Activated CD8-positive, alpha-beta T cell treated with anti-CD3 and anti-CD28 coated beads, Interleukin-2, amount 10 ng/mL, durations not matched to agents 7 days and 5 days (primary cell): Measurements from ENCODE around the gene ATP6AP1. TPM values are rescaled to one million over a fixed set of nuclear protein-coding genes. Genes with fewer than 3 reads are reported as not detected.

Experiments
- ATAC-seq: fragments of 150-1000 bp; cut with Tn5 transposase; one replicate; pipeline ENCODE4 v1.10.0; 2021; ENCODE audit warnings: moderate library complexity
- CTCF ChIA-PET: fragments of 350-600 bp; sonication (Branson Sonifier 250); formaldehyde crosslinking; loops from one replicate; lab custom pipeline; 2021; ENCODE audit warnings: antibody characterized with exemption; lab: Charles Lee
- POLR2A ChIA-PET: fragments of 350-600 bp; sonication (Branson Sonifier 250); formaldehyde crosslinking; loops from one replicate; lab custom pipeline; 2021; ENCODE audit warnings: antibody characterized with exemption; lab: Charles Lee
- DNase-seq: peaks from one replicate; pipeline ENCODE4 v3.0.0-alpha.2; 2020
- H3K27ac Mint-ChIP-seq: one replicate; pipeline ENCODE4 v1.8.0; 2021; ENCODE audit warnings: mild to moderate bottlenecking, mixed read lengths
- H3K27me3 Mint-ChIP-seq: one replicate; pipeline ENCODE4 v1.8.0; 2021; ENCODE audit warnings: low read depth, mixed read lengths
- H3K36me3 Mint-ChIP-seq: one replicate; pipeline ENCODE4 v1.8.0; 2021; ENCODE audit warnings: low read depth, mixed read lengths
- H3K4me1 Mint-ChIP-seq: one replicate; pipeline ENCODE4 v1.8.0; 2021; ENCODE audit warnings: low read depth, mixed read lengths
- H3K4me3 Mint-ChIP-seq: one replicate; pipeline ENCODE4 v1.8.0; 2021; ENCODE audit warnings: mild to moderate bottlenecking, mixed read lengths
- H3K9me3 Mint-ChIP-seq: one replicate; pipeline ENCODE4 v1.8.0; 2022; ENCODE audit warnings: mixed read lengths; ENCODE audit not compliant: insufficient read depth
- total RNA-seq, 2 experiments: library from RNA; stranded (reverse); gene quantifications; one replicate each; pipeline ENCODE4 v1.2.3, GENCODE V29; 2021

ATP6AP1 gene
- total RNA-seq, 2 experiments from 2014 or later = 41.5 to 43.5 TPM

- DNase-seq (no peak), ATAC-seq (no peak)
- POLR2A ChIA-PET = interaction anchor here (0.5 kb wide), 1 partner anchor 114 kb away, joined by 4 read pairs; no protein-coding TSS in a partner anchor
- Mint-ChIP-seq H3K4me3 (no peak overlapping the region), H3K27ac (no peak overlapping the region), H3K36me3 (peaks cover 27% of the 10 kb centered on the region), H3K4me1 (peaks cover 25% of the 10 kb centered on the region), H3K27me3 (no peaks in the 10 kb centered on the region), H3K9me3 (no peaks in the 10 kb centered on the region)
- CTCF ChIA-PET = no interaction called here
These were observed 5.1 kb downstream of the ATP6AP1 start for GRCh38 chrX:154433605-154434004.

- Mint-ChIP-seq H3K9me3 (no peaks in the 10 kb centered on the region), H3K27ac (no peak overlapping the region), H3K4me3 (no peak overlapping the region), H3K36me3 (peaks cover 30% of the 10 kb centered on the region), H3K4me1 (peaks cover 22% of the 10 kb centered on the region), H3K27me3 (no peaks in the 10 kb centered on the region)
- CTCF ChIA-PET = no interaction called here
- no peak for ATAC-seq
- no peak for DNase-seq
- POLR2A ChIA-PET = interaction anchor here (0.8 kb wide), 1 partner anchor 18 kb away, joined by 3 read pairs; no protein-coding TSS in a partner anchor
These were observed 6.1 kb downstream of the ATP6AP1 start for GRCh38 chrX:154434394-154435168.

- DNase-seq (no peak), ATAC-seq (no peak)
- peak overlapping the region; percentile 55 for H3K27ac Mint-ChIP-seq
- no peaks in the 10 kb centered on the region for H3K27me3 Mint-ChIP-seq
- no peak overlapping the region for H3K4me3 Mint-ChIP-seq
- H3K36me3 Mint-ChIP-seq = peaks cover 36% of the 10 kb centered on the region
- H3K4me1 Mint-ChIP-seq = peaks cover 20% of the 10 kb centered on the region
- ChIA-PET CTCF (no interaction called here), POLR2A (interaction anchor here (0.8 kb wide), 1 partner anchor 18 kb away, joined by 3 read pairs; no protein-coding TSS in a partner anchor)
- no peaks in the 10 kb centered on the region for H3K9me3 Mint-ChIP-seq
These were observed 6.8 kb downstream of the ATP6AP1 start for GRCh38 chrX:154435171-154435733.

- ATAC-seq = peak; percentile 75
- ChIA-PET CTCF (no interaction called here), POLR2A (no interaction called here)
- H3K27me3 Mint-ChIP-seq = no peaks in the 10 kb centered on the region
- peak overlapping the region; percentile 74 for H3K4me3 Mint-ChIP-seq
- peaks cover 16% of the 10 kb centered on the region for H3K4me1 Mint-ChIP-seq
- H3K9me3 Mint-ChIP-seq = no peaks in the 10 kb centered on the region
- H3K27ac Mint-ChIP-seq = peak overlapping the region; percentile 88
- peak; percentile 58 for DNase-seq
- H3K36me3 Mint-ChIP-seq = peaks cover 35% of the 10 kb centered on the region
These were observed 8.0 kb downstream of the ATP6AP1 start for GRCh38 chrX:154436374-154436982.

- Mint-ChIP-seq H3K27me3 (no peaks in the 10 kb centered on the region), H3K4me1 (peaks cover 22% of the 10 kb centered on the region), H3K36me3 (peaks cover 37% of the 10 kb centered on the region), H3K4me3 (peak within 1 kb of the TSS; percentile 80), H3K27ac (peak within 1 kb of the TSS; percentile 88), H3K9me3 (no peaks in the 10 kb centered on the region)
- ChIA-PET CTCF (no interaction called here), POLR2A (no interaction called here)
- peak; percentile 54 for DNase-seq
- peak; percentile 66 for ATAC-seq
These were observed 8.7 kb downstream of the ATP6AP1 start, which contains the start of gene GDI1 for GRCh38 chrX:154436983-154437752. GDI1 (plus strand) TSS chrX:154437154; CDS start chrX:154437255, 101 bp downstream.

- Mint-ChIP-seq H3K27me3 (no peaks in the 10 kb centered on the region), H3K36me3 (peaks cover 38% of the 10 kb centered on the region), H3K4me1 (peaks cover 23% of the 10 kb centered on the region), H3K4me3 (peak overlapping the region; percentile 80), H3K27ac (peak overlapping the region; percentile 84), H3K9me3 (no peaks in the 10 kb centered on the region)
- CTCF ChIA-PET = no interaction called here
- no peak for ATAC-seq
- POLR2A ChIA-PET = no interaction called here
- DNase-seq = no peak
These were observed 9.8 kb downstream of the ATP6AP1 start for GRCh38 chrX:154437971-154438893.

GRCh38 chrX:154439841-154440240 lies 11.4 kb downstream of the ATP6AP1 start:
- POLR2A ChIA-PET = interaction anchor here (1.2 kb wide), 1 partner anchor 87 kb away, joined by 4 read pairs; no protein-coding TSS in a partner anchor
- Mint-ChIP-seq H3K4me3 (no peak overlapping the region), H3K27ac (no peak overlapping the region), H3K36me3 (peaks cover 32% of the 10 kb centered on the region), H3K9me3 (no peaks in the 10 kb centered on the region), H3K27me3 (no peaks in the 10 kb centered on the region), H3K4me1 (peaks cover 26% of the 10 kb centered on the region)
- no peak for ATAC-seq
- CTCF ChIA-PET = no interaction called here
- DNase-seq = no peak

- CTCF ChIA-PET = interaction anchor here (0.6 kb wide), 1 partner anchor 281 kb away, joined by 3 read pairs; no protein-coding TSS in a partner anchor
- H3K27ac Mint-ChIP-seq = peak overlapping the region; percentile 34
- POLR2A ChIA-PET = interaction anchor here (1.2 kb wide), 1 partner anchor 86 kb away, joined by 4 read pairs; no protein-coding TSS in a partner anchor
- no peak for DNase-seq
- H3K4me1 Mint-ChIP-seq = peaks cover 27% of the 10 kb centered on the region
- H3K9me3 Mint-ChIP-seq = no peaks in the 10 kb centered on the region
- no peak for ATAC-seq
- H3K36me3 Mint-ChIP-seq = peaks cover 29% of the 10 kb centered on the region
- no peaks in the 10 kb centered on the region for H3K27me3 Mint-ChIP-seq
- H3K4me3 Mint-ChIP-seq = no peak overlapping the region
These were observed 12.3 kb downstream of the ATP6AP1 start for GRCh38 chrX:154440623-154441357.

GRCh38 chrX:154441564-154441963 lies 13.1 kb downstream of the ATP6AP1 start:
- Mint-ChIP-seq H3K4me1 (peaks cover 28% of the 10 kb centered on the region), H3K9me3 (no peaks in the 10 kb centered on the region), H3K36me3 (peaks cover 27% of the 10 kb centered on the region), H3K27ac (peak overlapping the region; percentile 66), H3K4me3 (no peak overlapping the region), H3K27me3 (no peaks in the 10 kb centered on the region)
- no peak for ATAC-seq
- CTCF ChIA-PET = no interaction called here
- POLR2A ChIA-PET = interaction anchor here (1.0 kb wide), 1 partner anchor 43 kb away, joined by 3 read pairs; the partner anchor contains the start of gene RPL10
- DNase-seq = no peak
